ENCODE results near the gene FARS2.

DNA sequence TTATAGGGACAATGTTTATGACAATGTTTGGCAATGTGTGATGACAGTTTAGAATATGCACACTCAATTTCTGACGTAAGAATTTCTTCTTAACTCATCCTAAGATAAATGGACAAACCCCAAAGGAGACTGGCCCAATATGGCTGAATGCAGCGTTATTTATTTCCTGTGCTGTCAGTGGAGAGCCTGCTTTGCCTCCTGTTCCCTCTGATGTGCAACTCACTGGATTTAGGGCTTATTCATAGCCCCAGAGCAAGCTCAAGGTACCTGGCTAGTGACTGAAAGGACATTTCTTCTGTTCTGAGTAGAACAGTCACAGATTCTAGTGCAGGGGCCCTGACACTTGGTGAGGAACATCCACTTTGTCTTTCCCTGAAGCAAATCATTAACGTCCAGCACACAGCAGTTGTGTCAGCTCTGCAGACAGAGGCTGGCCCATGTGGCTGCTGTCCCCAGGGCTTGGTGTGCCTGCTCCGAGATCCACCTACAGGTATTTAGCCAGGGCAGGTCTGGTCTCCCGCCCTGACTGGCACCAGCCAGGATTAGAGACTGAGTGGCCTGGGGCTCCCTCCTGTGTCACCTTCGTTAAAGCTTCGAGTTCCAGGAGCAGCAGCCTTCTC, 64.8 kb downstream of the FARS2 start:
- TF ChIP-seq POLR2A (IDR thresholded peaks at IDR 0.05) (no peak), EP300 (IDR thresholded peaks at IDR 0.05) (no peak), POLR2AphosphoS5 (IDR thresholded peaks at IDR 0.05) (no peak)
- TF ChIP-seq, protein P1, sequence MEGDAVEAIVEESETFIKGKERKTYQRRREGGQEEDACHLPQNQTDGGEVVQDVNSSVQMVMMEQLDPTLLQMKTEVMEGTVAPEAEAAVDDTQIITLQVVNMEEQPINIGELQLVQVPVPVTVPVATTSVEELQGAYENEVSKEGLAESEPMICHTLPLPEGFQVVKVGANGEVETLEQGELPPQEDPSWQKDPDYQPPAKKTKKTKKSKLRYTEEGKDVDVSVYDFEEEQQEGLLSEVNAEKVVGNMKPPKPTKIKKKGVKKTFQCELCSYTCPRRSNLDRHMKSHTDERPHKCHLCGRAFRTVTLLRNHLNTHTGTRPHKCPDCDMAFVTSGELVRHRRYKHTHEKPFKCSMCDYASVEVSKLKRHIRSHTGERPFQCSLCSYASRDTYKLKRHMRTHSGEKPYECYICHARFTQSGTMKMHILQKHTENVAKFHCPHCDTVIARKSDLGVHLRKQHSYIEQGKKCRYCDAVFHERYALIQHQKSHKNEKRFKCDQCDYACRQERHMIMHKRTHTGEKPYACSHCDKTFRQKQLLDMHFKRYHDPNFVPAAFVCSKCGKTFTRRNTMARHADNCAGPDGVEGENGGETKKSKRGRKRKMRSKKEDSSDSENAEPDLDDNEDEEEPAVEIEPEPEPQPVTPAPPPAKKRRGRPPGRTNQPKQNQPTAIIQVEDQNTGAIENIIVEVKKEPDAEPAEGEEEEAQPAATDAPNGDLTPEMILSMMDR (IDR thresholded peaks at IDR 0.05) = no peak
